DMS 273 treated with DMSO at 0.1 percent for 48 hours (cell line): Measurements from ENCODE around the gene USP10.
A peak's percentile ranks its signal among the peaks of the same experiment; 100 is the strongest.

Source experiments
- DNase-seq: peaks from one replicate; lab custom pipeline; 2025; lab: John Stamatoyannopoulos, UW

The USP10 gene

GRCh38 chr16:84699147-84699711 is 571 bp upstream of the USP10 start:
- DNase-seq = no peak

- DNase-seq = no peak
These were observed 873 bp downstream of the USP10 start for GRCh38 chr16:84700446-84701300.

GRCh38 chr16:84703681-84704080 is 3.9 kb downstream of the USP10 start:
- DNase-seq = no peak

GRCh38 chr16:84704253-84704652 is 4.5 kb downstream of the USP10 start:
- no peak for DNase-seq

- no peak for DNase-seq
These were observed 7.1 kb downstream of the USP10 start for GRCh38 chr16:84706856-84707255.

- no peak for DNase-seq
These were observed 9.8 kb downstream of the USP10 start for GRCh38 chr16:84709609-84710008.

GRCh38 chr16:84710686-84711085 is 10.9 kb downstream of the USP10 start:
- no peak for DNase-seq

GRCh38 chr16:84712138-84712671 is 12.4 kb downstream of the USP10 start:
- no peak for DNase-seq

GRCh38 chr16:84712801-84713775 is 13.3 kb downstream of the USP10 start:
- DNase-seq = no peak

- DNase-seq = no peak
These were observed 14.2 kb downstream of the USP10 start for GRCh38 chr16:84714028-84714427.

GRCh38 chr16:84715424-84715823 is 15.6 kb downstream of the USP10 start:
- DNase-seq = no peak

- DNase-seq = no peak
These were observed 16.1 kb downstream of the USP10 start for GRCh38 chr16:84715854-84716253.

GRCh38 chr16:84716740-84717139 is 16.9 kb downstream of the USP10 start:
- DNase-seq = no peak

- DNase-seq = no peak
These were observed 17.7 kb downstream of the USP10 start for GRCh38 chr16:84717484-84717883.

- no peak for DNase-seq
These were observed 20.4 kb downstream of the USP10 start for GRCh38 chr16:84720177-84720579.

- DNase-seq = no peak
These were observed 22.3 kb downstream of the USP10 start for GRCh38 chr16:84722068-84722467.

- DNase-seq = no peak
These were observed 24.1 kb downstream of the USP10 start for GRCh38 chr16:84723906-84724305.

GRCh38 chr16:84724606-84725309 is 25.0 kb downstream of the USP10 start:
- no peak for DNase-seq

- no peak for DNase-seq
These were observed 25.8 kb downstream of the USP10 start for GRCh38 chr16:84725481-84726078.

GRCh38 chr16:84726079-84726668 is 26.4 kb downstream of the USP10 start:
- DNase-seq = peak; percentile 37
